ENCODE results near the gene ATP13A1. TPM values are rescaled to one million over a fixed set of nuclear protein-coding genes. Genes with fewer than 3 reads are reported as not detected.

ATP13A1 gene
- total RNA-seq, 2 experiments from 2014 or later = 58.3 to 122 TPM

DNA sequence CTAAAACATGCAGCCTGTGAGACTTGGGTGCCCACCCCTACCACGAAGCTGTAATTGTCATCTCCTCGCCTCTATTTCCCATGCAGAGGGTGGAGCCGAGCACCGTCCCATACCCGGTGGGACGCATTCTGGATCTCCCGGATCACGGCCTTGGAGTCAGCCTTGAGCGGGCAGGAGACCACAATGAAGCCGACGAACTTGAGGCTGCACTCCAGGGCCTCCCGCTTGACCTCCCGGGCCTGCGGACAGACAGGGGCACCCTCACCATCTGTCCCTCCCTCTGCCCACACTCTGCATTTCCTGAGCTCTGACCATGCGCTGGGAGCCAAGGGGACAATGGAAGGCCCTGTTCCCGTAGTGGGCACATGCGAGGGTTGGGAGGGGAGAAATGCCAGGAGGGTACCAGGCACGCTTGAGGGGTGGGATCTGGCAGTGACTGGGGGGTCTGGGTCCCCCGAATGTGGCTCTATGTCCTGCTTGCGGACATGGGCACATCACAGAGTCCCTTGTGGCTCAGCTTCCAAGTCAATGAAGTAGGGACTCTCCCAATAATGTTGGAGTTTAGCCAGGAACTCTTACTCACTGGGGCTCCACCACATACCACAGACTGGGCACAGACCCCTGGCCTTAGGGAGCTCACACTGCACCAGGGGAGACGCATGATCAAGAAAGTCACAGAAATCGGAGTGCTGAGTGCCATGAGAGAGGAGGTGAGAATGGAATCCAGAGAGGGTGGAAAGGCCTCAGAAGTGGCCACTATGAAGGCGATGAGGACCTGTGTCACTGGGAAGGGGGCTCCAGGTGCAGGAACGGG lies 10.8 kb downstream of the ATP13A1 start:
- DNase-seq (ENCODE audit: low spot score) = no peak
- POLR2A ChIA-PET = no interaction called here
- intact Hi-C loops (cut with micrococcal nuclease; ENCODE audit: unreplicated experiment) = no loop called here

GRCh38 chr19:19651076-19651475 lies 12.4 kb downstream of the ATP13A1 start:
- no peak for TF ChIP-seq CTCF (conservative IDR thresholded peaks at IDR 0.05; ENCODE audit: low read length)
- TF ChIP-seq EZH2phosphoT487 (IDR thresholded peaks at IDR 0.05; ENCODE audit: borderline replicate concordance, low read depth, low read length) = no peak
- H3K9me2 ChIP-seq (ENCODE audit: insufficient read depth, low read length) = no peaks in the 10 kb centered on the region
- H3K4me1 ChIP-seq (ENCODE audit: insufficient read depth, low read length, poor library complexity, severe bottlenecking) = no peaks in the 10 kb centered on the region
- no peak overlapping the region for H3K27ac ChIP-seq (ENCODE audit: low read depth, low read length, poor library complexity, severe bottlenecking)
- CTCF ChIA-PET (ENCODE audit: unreplicated experiment) = no interaction called here
- no peaks in the 10 kb centered on the region for H3K79me2 ChIP-seq (ENCODE audit: insufficient read depth, low read depth, low read length)
- no peak overlapping the region for H3K4me2 ChIP-seq (ENCODE audit: low read length)
- POLR2A ChIA-PET = no interaction called here
- H3K36me3 ChIP-seq (ENCODE audit: insufficient read depth, low read length) = peaks cover 94% of the 10 kb centered on the region
- H3K9me3 ChIP-seq (ENCODE audit: low read length) = no peaks in the 10 kb centered on the region
- no peak for DNase-seq (ENCODE audit: low spot score)
- intact Hi-C loops (cut with micrococcal nuclease; ENCODE audit: unreplicated experiment) = no loop called here
- no peaks in the 10 kb centered on the region for H4K20me1 ChIP-seq (ENCODE audit: insufficient read depth, low read length)
- H2AFZ ChIP-seq (ENCODE audit: low read length) = no peak overlapping the region
- H3K4me3 ChIP-seq (ENCODE audit: low read depth, low read length, poor library complexity, severe bottlenecking) = no peak overlapping the region
- BruUV-seq (replicated peaks) = no TSS peak

More for the DNA sequence above, 10.8 kb downstream of the ATP13A1 start:
- Histone ChIP-seq H3K4me3 (ENCODE audit: low read depth, low read length, poor library complexity, severe bottlenecking) (no peak overlapping the region), H3K79me2 (ENCODE audit: insufficient read depth, low read depth, low read length) (no peaks in the 10 kb centered on the region), H3K27ac (ENCODE audit: low read depth, low read length, poor library complexity, severe bottlenecking) (no peak overlapping the region), H3K9me3 (ENCODE audit: low read length) (no peaks in the 10 kb centered on the region), H4K20me1 (ENCODE audit: insufficient read depth, low read length) (no peaks in the 10 kb centered on the region), H3K9me2 (ENCODE audit: insufficient read depth, low read length) (no peaks in the 10 kb centered on the region), H2AFZ (ENCODE audit: low read length) (no peak overlapping the region), H3K4me1 (ENCODE audit: insufficient read depth, low read length, poor library complexity, severe bottlenecking) (no peaks in the 10 kb centered on the region), H3K4me2 (ENCODE audit: low read length) (no peak overlapping the region), H3K36me3 (ENCODE audit: insufficient read depth, low read length) (peaks cover 94% of the 10 kb centered on the region)
- no peak for TF ChIP-seq EZH2phosphoT487 (IDR thresholded peaks at IDR 0.05; ENCODE audit: borderline replicate concordance, low read depth, low read length)
- TF ChIP-seq CTCF (conservative IDR thresholded peaks at IDR 0.05; ENCODE audit: low read length) = no peak
- CTCF ChIA-PET (ENCODE audit: unreplicated experiment) = no interaction called here
- no TSS peak for BruUV-seq (replicated peaks)

DNA sequence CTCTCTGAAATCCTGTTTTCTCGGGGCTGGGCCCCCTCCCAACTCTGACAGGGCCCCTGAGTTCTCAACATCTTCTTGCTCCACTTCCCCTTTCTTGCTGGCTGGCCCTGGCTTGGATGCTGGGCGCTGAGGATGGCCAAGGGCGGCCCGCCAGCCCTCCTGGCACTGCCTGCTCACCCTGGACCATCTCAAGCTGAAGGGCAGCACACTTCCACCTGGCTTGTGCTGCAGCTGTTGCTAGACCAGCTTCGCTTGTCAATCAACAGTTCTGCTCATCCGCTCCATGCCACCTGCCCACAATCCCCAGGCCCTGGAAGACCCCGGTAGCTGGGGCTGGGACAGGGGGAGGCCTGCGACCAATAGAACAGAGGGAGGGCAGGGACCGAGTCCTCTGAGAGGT lies 13.1 kb downstream of the ATP13A1 start:
- CTCF ChIA-PET (ENCODE audit: unreplicated experiment) = no interaction called here
- no TSS peak for BruUV-seq (replicated peaks)
- peaks cover 93% of the 10 kb centered on the region for H3K36me3 ChIP-seq (ENCODE audit: insufficient read depth, low read length)

More for the DNA sequence above, 13.1 kb downstream of the ATP13A1 start:
- Histone ChIP-seq H4K20me1 (ENCODE audit: insufficient read depth, low read length) (no peaks in the 10 kb centered on the region), H3K4me3 (ENCODE audit: low read depth, low read length, poor library complexity, severe bottlenecking) (no peak overlapping the region), H3K4me1 (ENCODE audit: insufficient read depth, low read length, poor library complexity, severe bottlenecking) (no peaks in the 10 kb centered on the region), H3K27ac (ENCODE audit: low read depth, low read length, poor library complexity, severe bottlenecking) (no peak overlapping the region), H2AFZ (ENCODE audit: low read length) (no peak overlapping the region), H3K9me2 (ENCODE audit: insufficient read depth, low read length) (no peaks in the 10 kb centered on the region), H3K4me2 (ENCODE audit: low read length) (no peak overlapping the region), H3K9me3 (ENCODE audit: low read length) (no peaks in the 10 kb centered on the region), H3K79me2 (ENCODE audit: insufficient read depth, low read depth, low read length) (no peaks in the 10 kb centered on the region)
- no peak for TF ChIP-seq EZH2phosphoT487 (IDR thresholded peaks at IDR 0.05; ENCODE audit: borderline replicate concordance, low read depth, low read length)
- POLR2A ChIA-PET = no interaction called here
- intact Hi-C loops (cut with micrococcal nuclease; ENCODE audit: unreplicated experiment) = no loop called here
- no peak for DNase-seq (ENCODE audit: low spot score)
